GM23338 (cell line): ENCODE data around the gene MTHFR. TPM values are rescaled to one million over a fixed set of nuclear protein-coding genes. Genes with fewer than 3 reads are reported as not detected.

Experiments
- ATAC-seq: fragments of 200-7000 bp; cut with Tn5 transposase; 3 replicates; pipeline ENCODE4 v1.9.1; 2020
- DNase-seq: peaks from one replicate; pipeline ENCODE4 v3.0.0-alpha.2; 2015; ENCODE audit warnings: low spot score
- H2AFZ ChIP-seq: fragments of 200-600 bp; sonication (generic); 2 replicates; pipeline ENCODE4 v1.8.0; 2016; ENCODE audit warnings: antibody characterized with exemption, mild to moderate bottlenecking, moderate library complexity
- H3F3A ChIP-seq: fragments of 200-600 bp; sonication (generic); replicated peaks from 2 replicates; pipeline ENCODE4 v1.8.0; 2017; ENCODE audit warnings: antibody characterized with exemption, mixed run types, low read depth
- H3K27ac ChIP-seq: fragments of 200-600 bp; sonication (generic); 2 replicates; pipeline ENCODE4 v1.6.1; 2016; ENCODE audit warnings: low read depth
- H3K27me3 ChIP-seq: fragments of 200-600 bp; sonication (generic); 2 replicates; pipeline ENCODE4 v1.8.0; 2016; ENCODE audit warnings: mild to moderate bottlenecking, mixed run types, moderate library complexity; ENCODE audit not compliant: insufficient read depth
- H3K36me3 ChIP-seq: fragments of 200-600 bp; sonication (generic); 2 replicates; pipeline ENCODE4 v1.8.0; 2016; ENCODE audit warnings: mild to moderate bottlenecking; ENCODE audit not compliant: insufficient read depth
- H3K4me1 ChIP-seq: fragments of 200-600 bp; sonication (generic); 2 replicates; pipeline ENCODE4 v1.8.0; 2016; ENCODE audit warnings: mild to moderate bottlenecking, moderate library complexity; ENCODE audit not compliant: insufficient read depth
- H3K4me2 ChIP-seq: fragments of 200-600 bp; sonication (generic); 2 replicates; pipeline ENCODE4 v1.7.1; 2017; ENCODE audit warnings: mixed run types
- H3K4me3 ChIP-seq: fragments of 200-600 bp; sonication (generic); 2 replicates; pipeline ENCODE4 v1.6.1; 2016; ENCODE audit warnings: mixed run types
- H3K79me2 ChIP-seq: fragments of 200-600 bp; sonication (generic); replicated peaks from 2 replicates; pipeline ENCODE4 v1.8.0; 2017; ENCODE audit warnings: mild to moderate bottlenecking; ENCODE audit not compliant: insufficient read depth
- H3K9me2 ChIP-seq: fragments of 200-600 bp; sonication (generic); 2 replicates; pipeline ENCODE4 v1.8.0; 2017; ENCODE audit not compliant: insufficient read depth
- H4K20me1 ChIP-seq: fragments of 200-600 bp; sonication (generic); replicated peaks from 2 replicates; pipeline ENCODE4 v1.8.0; 2017; ENCODE audit warnings: mild to moderate bottlenecking; ENCODE audit not compliant: insufficient read depth
- H3K27ac Mint-ChIP-seq: 2 replicates; pipeline ENCODE4 v1.8.0; 2020; ENCODE audit warnings: inconsistent platforms, mild to moderate bottlenecking, moderate library complexity, mixed read lengths
- H3K27me3 Mint-ChIP-seq: 3 replicates; pipeline ENCODE4 v1.8.0; 2022; ENCODE audit warnings: low read depth, mild to moderate bottlenecking, moderate library complexity, mixed read lengths, inconsistent platforms; ENCODE audit not compliant: insufficient read depth, poor library complexity
- H3K36me3 Mint-ChIP-seq: 3 replicates; pipeline ENCODE4 v1.8.0; 2021; ENCODE audit warnings: low read depth, mild to moderate bottlenecking, inconsistent platforms, moderate library complexity, mixed read lengths
- H3K4me1 Mint-ChIP-seq: 3 replicates; pipeline ENCODE4 v1.8.0; 2020; ENCODE audit warnings: mild to moderate bottlenecking, inconsistent platforms, mixed read lengths
- H3K4me3 Mint-ChIP-seq: 3 replicates; pipeline ENCODE4 v1.8.0; 2021; ENCODE audit warnings: moderate library complexity, mild to moderate bottlenecking, inconsistent platforms, mixed read lengths
- H3K9me3 Mint-ChIP-seq: 3 replicates; pipeline ENCODE4 v1.8.0; 2020; ENCODE audit warnings: moderate library complexity, mild to moderate bottlenecking, inconsistent platforms, mixed read lengths
- CREB1 ChIP-seq: fragments of 250-450 bp; sonication (Bioruptor Pico); IDR thresholded peaks from 2 replicates; pipeline ENCODE4 v1.5.0; 2020; ENCODE audit warnings: low read depth, mild to moderate bottlenecking, moderate library complexity
- ETS1 ChIP-seq: IDR thresholded peaks from 2 replicates; pipeline ENCODE4 v1.6.1; 2016; ENCODE audit warnings: antibody characterized with exemption
- EZH2 ChIP-seq: fragments of 200-600 bp; sonication (generic); IDR thresholded peaks from one replicate; pipeline ENCODE4 v1.8.0; 2017; ENCODE audit warnings: antibody characterized with exemption, mild to moderate bottlenecking, low read depth; ENCODE audit not compliant: unreplicated experiment
- JUNB ChIP-seq: IDR thresholded peaks from one replicate; pipeline ENCODE4 v1.6.1; 2016; ENCODE audit warnings: antibody characterized with exemption; ENCODE audit not compliant: unreplicated experiment
- NANOG ChIP-seq: IDR thresholded peaks from 2 replicates; pipeline ENCODE4 v1.6.1; 2016; ENCODE audit warnings: antibody characterized with exemption, borderline replicate concordance
- POLR2AphosphoS5 ChIP-seq: IDR thresholded peaks from 2 replicates; pipeline ENCODE4 v1.6.1; 2016; ENCODE audit warnings: antibody characterized with exemption, low read depth
- REST ChIP-seq: IDR thresholded peaks from one replicate; pipeline ENCODE4 v1.6.1; 2018; ENCODE audit warnings: antibody characterized with exemption; ENCODE audit not compliant: unreplicated experiment
- STAT1 ChIP-seq: IDR thresholded peaks from one replicate; pipeline ENCODE4 v1.6.1; 2016; ENCODE audit warnings: antibody characterized with exemption; ENCODE audit not compliant: unreplicated experiment
- ZNF331 ChIP-seq: fragments of 250-450 bp; sonication (Bioruptor Pico); IDR thresholded peaks from 2 replicates; pipeline ENCODE4 v1.5.0; 2020; ENCODE audit warnings: low read depth, mild to moderate bottlenecking, moderate library complexity
- ZNF462 ChIP-seq: fragments of 250-450 bp; sonication (Bioruptor Pico); IDR thresholded peaks from 2 replicates; pipeline ENCODE4 v1.5.0; 2020; ENCODE audit warnings: mild to moderate bottlenecking, moderate library complexity
- polyA plus RNA-seq: library from polyadenylated mRNA; unstranded; fragments of >200 nt; fragmentation: Nextera tagmentation; extraction: Ambion mirVana; gene quantifications from 2 replicates; pipeline ENCODE4 v1.2.1, GENCODE V29; 2016
- total RNA-seq: library from RNA; depleted of rRNA; stranded (reverse); fragments of >200 nt; shearing (Covaris generic); gene quantifications from 2 replicates; pipeline ENCODE4 v1.2.3, GENCODE V29; 2014

The MTHFR gene
- total and polyA plus RNA-seq, 2 experiments from 2014 or later: 6.9 to 21.6 TPM

GRCh38 chr1:11746795-11747487 is 58.8 kb downstream of the MTHFR start (continued):
- TF ChIP-seq ZNF462 (CRISPR knock-in tag) (no peak), EZH2 (no peak), POLR2AphosphoS5 (no peak), STAT1 (no peak)

GRCh38 chr1:11746092-11746491 is 59.7 kb downstream of the MTHFR start:
- no peaks in the 10 kb centered on the region for H3K79me2 ChIP-seq
- TF ChIP-seq CREB1 (CRISPR knock-in tag): no peak
- TF ChIP-seq REST: no peak
- no peak for TF ChIP-seq ETS1
- TF ChIP-seq NANOG: no peak
- TF ChIP-seq STAT1: no peak
- no peak for TF ChIP-seq ZNF331 (CRISPR knock-in tag)
- TF ChIP-seq POLR2AphosphoS5: no peak
- no peak for TF ChIP-seq JUNB

More at GRCh38 chr1:11746092-11746491, 59.7 kb downstream of the MTHFR start:
- Histone ChIP-seq H3K27ac (no peak overlapping the region), H3K4me1 (0 out of 2 replicates have a peak, but pooled peaks cover 5% of the 10 kb centered on the region), H2AFZ (no peak overlapping the region), H3K4me2 (no peak overlapping the region), H3K9me2 (no peaks in the 10 kb centered on the region), H3K4me3 (no peak overlapping the region), H4K20me1 (peaks cover 5% of the 10 kb centered on the region), H3F3A (0 out of 2 replicates have a peak, but pooled peaks cover 7% of the 10 kb centered on the region), H3K27me3 (no peaks in the 10 kb centered on the region), H3K36me3 (no peaks in the 10 kb centered on the region; the same call in 1 of the 2 replicates)
- ATAC-seq (no peak), DNase-seq (no peak)
- Mint-ChIP-seq H3K27me3 (peaks cover 12% of the 10 kb centered on the region), H3K36me3 (peaks cover 25% of the 10 kb centered on the region), H3K27ac (no peak overlapping the region), H3K4me1 (peaks cover 10% of the 10 kb centered on the region; the same call in 2 of the 3 replicates), H3K9me3 (no peaks in the 10 kb centered on the region), H3K4me3 (no peak overlapping the region)
